Sigmoid colon (tissue), 4 donors: ENCODE results near the gene NOPCHAP1.

Experiments
- CTCF ChIP-seq, 4 experiments: fragments of 450-650 bp in 3 of 4; fragments of 200-600 bp in 1 of 4; IDR thresholded peaks; one replicate each; pipeline ENCODE4 v1.5.1; 2016 to 2019; ENCODE audit warnings: antibody characterized with exemption in 4 of 4, mild to moderate bottlenecking in 3 of 4, moderate library complexity in 2 of 4
- EP300 ChIP-seq, 4 donors: sonication (generic); formaldehyde crosslinking; IDR thresholded peaks; one replicate each; pipeline ENCODE4 v1.6.1; 2017; ENCODE audit warnings: antibody characterized with exemption in 4 of 4

- TF ChIP-seq CTCF (IDR thresholded peaks at IDR 0.05), result no peak
- no peak for TF ChIP-seq EP300 (IDR thresholded peaks at IDR 0.05)
These were observed 32.8 kb upstream of the NOPCHAP1 start for GRCh38 chr12:104953323-104953722.
